Endodermal cell (in vitro differentiated cells): Measurements from ENCODE around the gene STK17B. TPM values are rescaled to one million over a fixed set of nuclear protein-coding genes. Genes with fewer than 3 reads are reported as not detected.

Experiments
- DNase-seq: peaks from one replicate; pipeline ENCODE4 v3.0.0-alpha.2; 2017
- H3K27ac ChIP-seq: 2 replicates; pipeline ENCODE4 v1.5.1; 2013; ENCODE audit warnings: mild to moderate bottlenecking, low read depth, low read length, moderate library complexity
- H3K27me3 ChIP-seq: 2 replicates; pipeline ENCODE4 v1.6.1; 2013; ENCODE audit warnings: mild to moderate bottlenecking, low read length, moderate library complexity; ENCODE audit not compliant: insufficient read depth, control insufficient read depth, poor library complexity, severe bottlenecking
- H3K36me3 ChIP-seq: 2 replicates; pipeline ENCODE4 v1.7.0; 2013; ENCODE audit warnings: mild to moderate bottlenecking, low read length, moderate library complexity; ENCODE audit not compliant: control insufficient read depth, insufficient read depth
- H3K4me1 ChIP-seq: one replicate; pipeline ENCODE4 v1.7.0; 2013; ENCODE audit warnings: low read length; ENCODE audit not compliant: control insufficient read depth, insufficient read depth
- H3K4me3 ChIP-seq: 2 replicates; pipeline ENCODE4 v1.5.1; 2013; ENCODE audit warnings: mild to moderate bottlenecking, low read length, moderate library complexity
- H3K9ac ChIP-seq: 2 replicates; pipeline ENCODE4 v1.6.1; 2013; ENCODE audit warnings: mild to moderate bottlenecking, low read length, moderate library complexity; ENCODE audit not compliant: poor library complexity, severe bottlenecking; ENCODE audit errors: extremely low read depth
- H3K9me3 ChIP-seq: 2 replicates; pipeline ENCODE4 v1.6.1; 2013; ENCODE audit warnings: mild to moderate bottlenecking, low read length, moderate library complexity; ENCODE audit not compliant: control insufficient read depth
- H3K27ac Mint-ChIP-seq: 2 replicates; pipeline ENCODE4 v1.8.0; 2020; ENCODE audit warnings: mixed read lengths
- H3K27me3 Mint-ChIP-seq: 2 replicates; pipeline ENCODE4 v1.8.0; 2021; ENCODE audit warnings: mild to moderate bottlenecking, mixed read lengths; ENCODE audit not compliant: insufficient read depth
- H3K36me3 Mint-ChIP-seq: 2 replicates; pipeline ENCODE4 v1.8.0; 2020; ENCODE audit warnings: low read depth, mixed read lengths
- H3K4me1 Mint-ChIP-seq: 2 replicates; pipeline ENCODE4 v1.8.0; 2020; ENCODE audit warnings: mixed read lengths
- H3K4me3 Mint-ChIP-seq: 2 replicates; pipeline ENCODE4 v1.8.0; 2020; ENCODE audit warnings: mild to moderate bottlenecking, moderate library complexity, mixed read lengths
- H3K9me3 Mint-ChIP-seq: 2 replicates; pipeline ENCODE4 v1.8.0; 2020; ENCODE audit warnings: mild to moderate bottlenecking, mixed read lengths
- WGBS, 2 experiments: methylation state at CpG; one replicate each; pipeline versions ENCODE4 v1.1.5 to v1.1.7; 2013; ENCODE audit warnings: missing lambda C conversion rate in 2 of 2, mixed read lengths in 1 of 2; ENCODE audit not compliant: insufficient coverage in 1 of 2, insufficient read length in 1 of 2; 5-methylcytosine and 5-hydroxymethylcytosine counted together
- total RNA-seq, 2 donors: library from RNA; stranded (reverse); fragmentation: NEBNext Ultra II Directional in 1 of 2; extraction: Animal tissue kit (Norgen Biotek cat#: 25700) in 1 of 2; gene quantifications; 2 replicates in 1 of 2; 3 replicates in 1 of 2; pipeline ENCODE4 v1.2.1, GENCODE V29; 2021
- TF ChIP-seq, protein P1 (sequence below): fragments of 200-600 bp; sonication (generic); conservative IDR thresholded peaks from 2 replicates; pipeline ENCODE4 v1.5.0; 2021; ENCODE audit warnings: antibody characterized with exemption, mild to moderate bottlenecking

Gene STK17B
- total RNA-seq, 2 donors from 2014 or later, result 6.2 to 10.8 TPM

DNA sequence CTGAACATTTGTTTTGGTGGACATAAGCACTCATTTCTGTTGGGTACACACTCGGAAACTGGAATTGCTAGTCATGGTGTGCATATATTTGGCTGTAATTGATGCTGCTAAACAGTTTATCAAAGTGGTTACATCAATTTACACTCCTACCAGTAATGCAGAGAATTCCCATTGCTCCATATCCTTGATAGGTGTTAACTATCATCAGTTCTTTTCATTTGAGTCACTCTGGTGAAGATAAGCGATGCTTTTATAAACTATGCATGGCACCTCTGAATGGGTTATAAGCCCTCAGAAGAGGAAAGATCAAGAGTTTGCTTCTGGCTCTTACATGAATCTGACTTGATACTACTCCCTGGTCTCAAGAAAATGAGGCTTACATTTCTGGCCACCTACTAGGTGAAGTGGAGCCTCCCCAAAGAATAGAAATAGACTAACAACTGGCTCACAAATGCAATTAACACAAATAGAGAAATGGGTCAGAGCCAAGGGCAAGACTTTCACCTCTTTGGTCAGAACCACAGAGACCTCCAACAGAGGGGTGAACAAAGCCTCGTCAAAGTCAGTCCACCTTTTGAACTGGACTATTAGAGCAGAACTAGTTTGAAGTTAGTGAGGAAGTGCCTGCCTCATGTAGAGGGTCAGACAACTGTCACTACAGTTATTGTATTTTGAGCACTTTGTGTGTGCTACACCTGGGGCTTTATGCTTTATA, 15.0 kb upstream of the STK17B start:
- no peaks in the 10 kb centered on the region for H3K4me1 ChIP-seq
- TF ChIP-seq, protein P1, sequence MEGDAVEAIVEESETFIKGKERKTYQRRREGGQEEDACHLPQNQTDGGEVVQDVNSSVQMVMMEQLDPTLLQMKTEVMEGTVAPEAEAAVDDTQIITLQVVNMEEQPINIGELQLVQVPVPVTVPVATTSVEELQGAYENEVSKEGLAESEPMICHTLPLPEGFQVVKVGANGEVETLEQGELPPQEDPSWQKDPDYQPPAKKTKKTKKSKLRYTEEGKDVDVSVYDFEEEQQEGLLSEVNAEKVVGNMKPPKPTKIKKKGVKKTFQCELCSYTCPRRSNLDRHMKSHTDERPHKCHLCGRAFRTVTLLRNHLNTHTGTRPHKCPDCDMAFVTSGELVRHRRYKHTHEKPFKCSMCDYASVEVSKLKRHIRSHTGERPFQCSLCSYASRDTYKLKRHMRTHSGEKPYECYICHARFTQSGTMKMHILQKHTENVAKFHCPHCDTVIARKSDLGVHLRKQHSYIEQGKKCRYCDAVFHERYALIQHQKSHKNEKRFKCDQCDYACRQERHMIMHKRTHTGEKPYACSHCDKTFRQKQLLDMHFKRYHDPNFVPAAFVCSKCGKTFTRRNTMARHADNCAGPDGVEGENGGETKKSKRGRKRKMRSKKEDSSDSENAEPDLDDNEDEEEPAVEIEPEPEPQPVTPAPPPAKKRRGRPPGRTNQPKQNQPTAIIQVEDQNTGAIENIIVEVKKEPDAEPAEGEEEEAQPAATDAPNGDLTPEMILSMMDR, result no peak
- H3K9ac ChIP-seq, result no peak overlapping the region
- no peaks in the 10 kb centered on the region for H3K9me3 ChIP-seq
- no peaks in the 10 kb centered on the region for H3K4me1 Mint-ChIP-seq
- H3K27me3 ChIP-seq, result no peaks in the 10 kb centered on the region
- no peaks in the 10 kb centered on the region for H3K9me3 Mint-ChIP-seq
- no peaks in the 10 kb centered on the region for H3K36me3 ChIP-seq
- H3K27ac ChIP-seq, result no peak overlapping the region
- no peaks in the 10 kb centered on the region for H3K27me3 Mint-ChIP-seq
- DNase-seq, result no peak
- no peak overlapping the region for H3K27ac Mint-ChIP-seq
- 85 to 91% methylated on average over 2 to 3 of the region's 3 CpGs for WGBS, 2 experiments
- no peak overlapping the region for H3K4me3 Mint-ChIP-seq
- H3K4me3 ChIP-seq, result no peak overlapping the region
- no peaks in the 10 kb centered on the region for H3K36me3 Mint-ChIP-seq

DNA sequence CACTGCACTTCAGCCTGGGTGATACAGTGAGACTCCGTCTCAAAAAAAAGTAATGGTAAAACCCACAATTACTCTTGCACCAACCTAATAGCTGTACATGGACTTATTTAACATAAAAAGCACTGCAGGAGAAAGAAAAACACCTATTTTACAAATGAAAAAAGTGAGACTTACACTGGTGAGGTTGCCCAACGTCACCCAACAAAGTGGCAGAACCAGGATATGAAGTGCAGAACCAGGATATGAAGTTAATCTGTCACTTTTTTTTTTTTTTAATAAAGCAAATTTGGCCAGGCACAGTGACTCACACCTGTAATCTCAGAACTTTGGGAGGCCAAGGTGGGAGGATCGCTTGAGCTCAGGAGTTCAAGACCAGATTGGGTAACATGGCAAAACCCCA, 13.5 kb upstream of the STK17B start:
- Mint-ChIP-seq H3K4me3 (no peak overlapping the region), H3K4me1 (no peaks in the 10 kb centered on the region), H3K9me3 (no peaks in the 10 kb centered on the region), H3K27me3 (no peaks in the 10 kb centered on the region), H3K36me3 (no peaks in the 10 kb centered on the region), H3K27ac (no peak overlapping the region)
- H3K27me3 ChIP-seq, result no peaks in the 10 kb centered on the region
- no peak overlapping the region for H3K9ac ChIP-seq
- TF ChIP-seq, protein P1, result no peak
- no peak overlapping the region for H3K4me3 ChIP-seq
- no peaks in the 10 kb centered on the region for H3K9me3 ChIP-seq
- no peaks in the 10 kb centered on the region for H3K4me1 ChIP-seq
- no peak overlapping the region for H3K27ac ChIP-seq
- no peak for DNase-seq
- H3K36me3 ChIP-seq, result no peaks in the 10 kb centered on the region
- 75 to 97% methylated on average over 1 to 3 of the region's 3 CpGs for WGBS, 2 experiments

DNA sequence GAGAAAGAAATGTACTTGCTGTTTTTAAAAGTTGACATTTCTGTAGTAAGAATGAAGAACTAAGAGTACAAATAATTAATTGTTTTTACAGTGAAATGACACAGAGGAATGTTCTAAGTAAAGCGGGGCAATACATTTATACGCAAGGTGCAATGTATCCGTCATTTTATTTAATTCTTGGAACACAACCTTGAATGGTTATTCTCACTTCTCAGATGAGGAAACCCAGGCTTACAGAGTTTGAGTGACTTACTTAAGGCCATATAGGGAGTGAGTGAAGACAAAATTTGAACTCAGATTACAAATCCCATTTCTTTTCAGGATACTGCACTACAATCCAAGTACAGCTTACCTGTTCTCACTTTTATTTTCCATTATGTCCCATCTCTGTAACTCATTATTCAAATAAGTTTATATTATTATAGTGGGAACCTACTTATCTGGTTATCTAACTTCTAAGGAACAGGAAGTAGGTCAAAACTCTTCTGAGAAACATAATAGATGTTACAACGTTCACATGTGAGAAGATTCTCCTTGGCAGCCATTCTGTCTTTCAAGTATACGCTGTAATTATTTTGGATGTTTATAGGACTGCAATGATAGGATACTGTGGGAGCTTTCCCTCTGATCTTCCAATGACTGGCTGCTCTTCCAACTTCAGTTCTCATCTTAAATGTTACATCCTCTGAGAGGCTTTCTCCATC, 12.3 kb upstream of the STK17B start:
- no peak for DNase-seq
- WGBS, 2 experiments, result 91 to 96% methylated on average over 5 of the region's 5 CpGs
- Mint-ChIP-seq H3K4me1 (no peaks in the 10 kb centered on the region), H3K27me3 (no peaks in the 10 kb centered on the region), H3K36me3 (no peaks in the 10 kb centered on the region), H3K9me3 (no peaks in the 10 kb centered on the region), H3K4me3 (no peak overlapping the region), H3K27ac (no peak overlapping the region)
- TF ChIP-seq, protein P1, result no peak
- no peaks in the 10 kb centered on the region for H3K4me1 ChIP-seq
- no peaks in the 10 kb centered on the region for H3K27me3 ChIP-seq
- H3K9ac ChIP-seq, result no peak overlapping the region
- H3K36me3 ChIP-seq, result no peaks in the 10 kb centered on the region
- no peaks in the 10 kb centered on the region for H3K9me3 ChIP-seq
- H3K4me3 ChIP-seq, result no peak overlapping the region
- no peak overlapping the region for H3K27ac ChIP-seq
